PC-9 (cell line): ENCODE measurements around the gene ZFYVE16.

ENCODE experiments used
- CTCF ChIP-seq: fragments of 200-600 bp; sonication (generic); conservative IDR thresholded peaks from 2 replicates; pipeline ENCODE4 v1.6.1; 2017; ENCODE audit warnings: mixed run types, antibody characterized with exemption, mild to moderate bottlenecking, moderate library complexity
- EZH2 ChIP-seq: fragments of 200-600 bp; sonication (generic); IDR thresholded peaks from 2 replicates; pipeline ENCODE4 v1.8.0; 2017; ENCODE audit warnings: antibody characterized with exemption, low read depth

GRCh38 chr5:80495891-80496290 is 88.0 kb downstream of the ZFYVE16 start:
- no peak for TF ChIP-seq CTCF
- TF ChIP-seq EZH2: no peak
